Karpas-422 (cell line): Measurements from ENCODE around the gene MFNG. TPM values are rescaled to one million over a fixed set of nuclear protein-coding genes. Genes with fewer than 3 reads are reported as not detected.
A peak's percentile ranks its signal among the peaks of the same experiment; 100 is the strongest.
"Not testable (repeated sequence)": the region's sequence is repeated elsewhere in the genome, so short reads cannot be mapped to it uniquely, and the experiment has no call there.

Source experiments
- DNase-seq: peaks from one replicate; pipeline ENCODE4 v3.0.0-alpha.2; 2015
- H2AFZ ChIP-seq: fragments of 200-600 bp; sonication (generic); 2 replicates; pipeline ENCODE4 v1.6.1; 2014; ENCODE audit warnings: antibody characterized with exemption, low read length, mixed read lengths
- H3K27ac ChIP-seq: fragments of 200-600 bp; sonication (generic); 2 replicates; pipeline ENCODE4 v1.5.1; 2014; ENCODE audit warnings: mild to moderate bottlenecking, low read length, moderate library complexity
- H3K27me3 ChIP-seq: fragments of 200-600 bp; sonication (generic); 2 replicates; pipeline ENCODE4 v1.6.1; 2014; ENCODE audit warnings: low read length, mixed read lengths
- H3K36me3 ChIP-seq: fragments of 200-600 bp; sonication (generic); 2 replicates; pipeline ENCODE4 v1.6.1; 2014; ENCODE audit warnings: low read length, mixed read lengths; ENCODE audit not compliant: insufficient read depth
- H3K4me1 ChIP-seq: fragments of 200-600 bp; sonication (generic); 2 replicates; pipeline ENCODE4 v1.6.1; 2014; ENCODE audit warnings: mild to moderate bottlenecking, low read length, mixed read lengths
- H3K4me2 ChIP-seq: fragments of 200-600 bp; sonication (generic); 2 replicates; pipeline ENCODE4 v1.6.1; 2014; ENCODE audit warnings: low read length, low read depth, mild to moderate bottlenecking; ENCODE audit not compliant: poor library complexity, severe bottlenecking
- H3K4me3 ChIP-seq: fragments of 200-600 bp; sonication (generic); 2 replicates; pipeline ENCODE4 v1.5.1; 2014; ENCODE audit warnings: mild to moderate bottlenecking, antibody characterized with exemption, low read length, mixed read lengths
- H3K79me2 ChIP-seq: fragments of 200-600 bp; sonication (generic); 2 replicates; pipeline ENCODE4 v1.6.1; 2014; ENCODE audit warnings: mild to moderate bottlenecking, low read length, mixed read lengths
- H3K9ac ChIP-seq: fragments of 200-600 bp; sonication (generic); 2 replicates; pipeline ENCODE4 v1.6.0; 2014; ENCODE audit warnings: low read length
- H3K9me2 ChIP-seq: fragments of 200-600 bp; sonication (generic), shearing (Covaris generic); replicated peaks from 2 replicates; pipeline ENCODE4 v1.6.0; 2014; ENCODE audit warnings: mild to moderate bottlenecking, low read length, moderate library complexity; ENCODE audit not compliant: insufficient read depth
- H3K9me3 ChIP-seq: fragments of 300-700, 200-600 bp; sonication (generic); 2 replicates; pipeline ENCODE4 v1.6.1; 2014; ENCODE audit warnings: low read length, mixed read lengths
- H4K20me1 ChIP-seq: fragments of 200-600 bp; sonication (generic); 2 replicates; pipeline ENCODE4 v1.6.1; 2014; ENCODE audit warnings: mild to moderate bottlenecking, antibody characterized with exemption, low read length, low read depth; ENCODE audit not compliant: insufficient read depth
- total RNA-seq: library from RNA; depleted of rRNA; stranded (reverse); fragments of >200 nt; shearing (Covaris generic); gene quantifications from 2 replicates; pipeline ENCODE4 v1.2.3, GENCODE V29; 2014; ENCODE audit warnings: low replicate concordance; rRNA removed

The MFNG gene
- 91.1 and 105 TPM in 2 replicates for total RNA-seq

GRCh38 chr22:37486224-37486845 is at the start of gene MFNG:
TSS of gene MFNG (minus strand) at chr22:37486384. CDS start at chr22:37486177, 207 bp downstream.
- H3K27ac ChIP-seq = peak within 1 kb of the TSS; percentile 85
- H3K27me3 ChIP-seq = no peaks in the 10 kb centered on the region
- H3K36me3 ChIP-seq = peaks cover 5% of the 10 kb centered on the region; the same call in 1 of the 2 replicates
- H3K79me2 ChIP-seq = peaks cover 49% of the 10 kb centered on the region
- H4K20me1 ChIP-seq = peaks cover 9% of the 10 kb centered on the region; the same call in 1 of the 2 replicates
- H3K9me2 ChIP-seq = no peaks in the 10 kb centered on the region
- H3K4me1 ChIP-seq = peaks cover 35% of the 10 kb centered on the region
- H3K9me3 ChIP-seq = no peaks in the 10 kb centered on the region
- H2AFZ ChIP-seq = no peak within 1 kb of the TSS
- peak within 1 kb of the TSS; percentile 79 for H3K4me3 ChIP-seq
- DNase-seq = peak; percentile 94
- H3K4me2 ChIP-seq = peak within 1 kb of the TSS; percentile 87
- H3K9ac ChIP-seq = peak within 1 kb of the TSS; percentile 88

DNA sequence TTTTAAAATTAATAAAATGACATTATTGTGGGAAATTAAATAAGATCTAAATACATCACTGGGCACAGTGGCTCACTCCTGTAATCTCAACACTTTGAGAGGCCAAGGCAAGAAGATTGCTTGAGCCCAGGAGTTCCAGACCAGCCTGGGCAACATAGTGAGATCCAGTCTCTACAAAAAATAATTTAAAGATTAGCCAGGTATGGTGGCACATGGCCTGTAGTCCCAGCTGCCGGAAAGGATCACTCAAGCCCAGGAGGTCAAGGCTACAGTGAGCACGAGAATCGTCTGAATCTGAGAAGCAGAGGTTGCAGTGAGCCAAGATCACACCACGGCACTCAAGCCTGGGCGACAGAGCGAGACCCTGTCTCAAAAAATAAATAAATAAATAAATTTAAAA is 49.0 kb upstream of the MFNG start:
- H3K27me3 ChIP-seq = no peaks in the 10 kb centered on the region
- no peaks in the 10 kb centered on the region for H4K20me1 ChIP-seq
- H3K27ac ChIP-seq = no peak overlapping the region
- H3K4me1 ChIP-seq = no peaks in the 10 kb centered on the region
- no peak overlapping the region for H2AFZ ChIP-seq
- no peak overlapping the region for H3K4me3 ChIP-seq
- DNase-seq = no peak
- H3K36me3 ChIP-seq = no peaks in the 10 kb centered on the region
- no peaks in the 10 kb centered on the region for H3K79me2 ChIP-seq
- no peak overlapping the region for H3K4me2 ChIP-seq
- no peaks in the 10 kb centered on the region for H3K9me2 ChIP-seq
- no peak overlapping the region for H3K9ac ChIP-seq
- no peaks in the 10 kb centered on the region for H3K9me3 ChIP-seq

GRCh38 chr22:37534445-37534844 is 48.3 kb upstream of the MFNG start:
- Histone ChIP-seq H2AFZ (no peak overlapping the region), H3K4me2 (no peak overlapping the region), H3K79me2 (no peaks in the 10 kb centered on the region), H3K27me3 (no peaks in the 10 kb centered on the region), H3K27ac (no peak overlapping the region), H4K20me1 (no peaks in the 10 kb centered on the region), H3K36me3 (no peaks in the 10 kb centered on the region), H3K9me3 (no peaks in the 10 kb centered on the region), H3K4me1 (no peaks in the 10 kb centered on the region), H3K9ac (no peak overlapping the region), H3K9me2 (no peaks in the 10 kb centered on the region), H3K4me3 (no peak overlapping the region)
- no peak for DNase-seq

GRCh38 chr22:37533995-37534394 is 47.8 kb upstream of the MFNG start:
- H3K9me3 ChIP-seq = no peaks in the 10 kb centered on the region
- H3K4me2 ChIP-seq = no peak overlapping the region
- H3K79me2 ChIP-seq = no peaks in the 10 kb centered on the region
- no peaks in the 10 kb centered on the region for H4K20me1 ChIP-seq
- H3K27ac ChIP-seq = no peak overlapping the region
- no peaks in the 10 kb centered on the region for H3K27me3 ChIP-seq
- DNase-seq = no peak
- H3K9me2 ChIP-seq = no peaks in the 10 kb centered on the region
- no peaks in the 10 kb centered on the region for H3K4me1 ChIP-seq
- no peak overlapping the region for H2AFZ ChIP-seq
- no peaks in the 10 kb centered on the region for H3K36me3 ChIP-seq
- no peak overlapping the region for H3K4me3 ChIP-seq
- H3K9ac ChIP-seq = no peak overlapping the region

GRCh38 chr22:37529652-37530345 is 43.6 kb upstream of the MFNG start:
- H4K20me1 ChIP-seq = no peaks in the 10 kb centered on the region
- H3K27ac ChIP-seq = no peak overlapping the region
- H3K36me3 ChIP-seq = no peaks in the 10 kb centered on the region
- no peak overlapping the region for H3K4me2 ChIP-seq
- no peaks in the 10 kb centered on the region for H3K4me1 ChIP-seq
- no peaks in the 10 kb centered on the region for H3K79me2 ChIP-seq
- H3K4me3 ChIP-seq = no peak overlapping the region
- no peak for DNase-seq
- no peak overlapping the region for H3K9ac ChIP-seq
- no peaks in the 10 kb centered on the region for H3K9me3 ChIP-seq
- H3K27me3 ChIP-seq = no peaks in the 10 kb centered on the region
- H2AFZ ChIP-seq = no peak overlapping the region
- no peaks in the 10 kb centered on the region for H3K9me2 ChIP-seq

- H3K9me3 ChIP-seq, H3K27ac ChIP-seq, H2AFZ ChIP-seq, H3K4me1 ChIP-seq, H3K4me2 ChIP-seq, DNase-seq, H3K9me2 ChIP-seq, H3K36me3 ChIP-seq, H4K20me1 ChIP-seq, H3K79me2 ChIP-seq, H3K27me3 ChIP-seq, H3K4me3 ChIP-seq, H3K9ac ChIP-seq: not testable (repeated sequence)
Observed at GRCh38 chr22:37527952-37528351, 41.8 kb upstream of the MFNG start.

- not testable (repeated sequence) for H2AFZ ChIP-seq, H3K4me2 ChIP-seq
Observed at GRCh38 chr22:37527081-37527752, 41.0 kb upstream of the MFNG start.

GRCh38 chr22:37526376-37526775 is 40.2 kb upstream of the MFNG start:
- H3K9me3 ChIP-seq = no peaks in the 10 kb centered on the region
- H3K9me2 ChIP-seq = no peaks in the 10 kb centered on the region
- no peak overlapping the region for H2AFZ ChIP-seq
- no peaks in the 10 kb centered on the region for H4K20me1 ChIP-seq
- no peaks in the 10 kb centered on the region for H3K4me1 ChIP-seq
- no peaks in the 10 kb centered on the region for H3K79me2 ChIP-seq
- H3K9ac ChIP-seq = no peak overlapping the region
- H3K27ac ChIP-seq = no peak overlapping the region
- no peaks in the 10 kb centered on the region for H3K36me3 ChIP-seq
- H3K4me3 ChIP-seq = no peak overlapping the region
- no peak overlapping the region for H3K4me2 ChIP-seq
- no peak for DNase-seq
- H3K27me3 ChIP-seq = no peaks in the 10 kb centered on the region

More at GRCh38 chr22:37527081-37527752, 41.0 kb upstream of the MFNG start:
- H3K36me3 ChIP-seq, DNase-seq, H3K4me3 ChIP-seq, H3K4me1 ChIP-seq, H3K9me3 ChIP-seq, H3K9me2 ChIP-seq, H3K9ac ChIP-seq, H3K79me2 ChIP-seq, H4K20me1 ChIP-seq, H3K27me3 ChIP-seq, H3K27ac ChIP-seq: not testable (repeated sequence)
